ENCODE measurements around the gene PKD1. TPM values are rescaled to one million over a fixed set of nuclear protein-coding genes. Genes with fewer than 3 reads are reported as not detected.

Gene PKD1
- total and polyA plus RNA-seq, 2 of the 13 experiments (the other 11 are each of a cell fraction or from before 2014, with no cell fraction given) = 22.1 to 23.0 TPM

DNA sequence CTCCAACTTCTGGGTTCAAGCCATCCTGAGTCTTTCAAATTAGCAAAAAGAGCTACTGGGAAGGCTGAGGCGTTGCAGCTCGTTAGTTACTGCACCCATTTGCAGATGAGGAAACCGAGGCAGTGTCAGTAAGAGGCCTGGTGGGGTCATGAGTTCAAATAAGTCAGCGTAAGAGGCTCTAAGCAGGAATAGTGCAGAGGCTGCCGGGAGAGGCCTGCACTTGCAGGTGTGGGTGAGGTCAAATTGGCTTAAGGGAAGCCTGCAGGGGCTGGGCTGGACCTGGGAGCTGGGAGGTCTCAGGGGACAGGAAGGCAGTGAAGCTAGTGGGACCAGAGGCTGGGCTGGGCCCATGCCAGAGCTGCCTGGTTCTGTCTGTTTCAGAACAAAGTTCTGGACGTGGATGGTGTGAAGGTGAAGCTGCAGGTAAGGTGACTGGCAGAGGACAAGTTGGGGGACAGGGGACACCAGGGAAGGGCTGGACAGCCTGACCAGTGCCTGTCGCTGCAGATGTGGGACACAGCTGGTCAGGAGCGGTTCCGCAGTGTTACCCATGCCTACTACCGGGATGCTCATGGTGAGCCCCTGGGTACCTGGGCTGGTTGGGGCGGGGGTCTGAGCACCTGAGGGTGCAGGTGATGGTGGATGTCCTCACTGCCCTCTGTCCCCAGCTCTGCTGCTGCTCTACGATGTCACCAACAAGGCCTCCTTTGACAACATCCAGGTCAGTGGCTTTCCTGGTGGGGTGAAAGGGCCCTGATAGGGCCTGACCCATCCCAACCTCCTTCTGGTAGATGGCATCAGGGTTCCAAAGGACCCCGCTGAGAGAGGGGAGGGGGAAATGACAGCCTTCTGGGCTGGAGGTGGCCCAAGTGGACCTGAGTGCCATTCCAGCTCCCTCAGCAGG is 15.7 kb upstream of the PKD1 start (continued):
- TF ChIP-seq, protein P1, sequence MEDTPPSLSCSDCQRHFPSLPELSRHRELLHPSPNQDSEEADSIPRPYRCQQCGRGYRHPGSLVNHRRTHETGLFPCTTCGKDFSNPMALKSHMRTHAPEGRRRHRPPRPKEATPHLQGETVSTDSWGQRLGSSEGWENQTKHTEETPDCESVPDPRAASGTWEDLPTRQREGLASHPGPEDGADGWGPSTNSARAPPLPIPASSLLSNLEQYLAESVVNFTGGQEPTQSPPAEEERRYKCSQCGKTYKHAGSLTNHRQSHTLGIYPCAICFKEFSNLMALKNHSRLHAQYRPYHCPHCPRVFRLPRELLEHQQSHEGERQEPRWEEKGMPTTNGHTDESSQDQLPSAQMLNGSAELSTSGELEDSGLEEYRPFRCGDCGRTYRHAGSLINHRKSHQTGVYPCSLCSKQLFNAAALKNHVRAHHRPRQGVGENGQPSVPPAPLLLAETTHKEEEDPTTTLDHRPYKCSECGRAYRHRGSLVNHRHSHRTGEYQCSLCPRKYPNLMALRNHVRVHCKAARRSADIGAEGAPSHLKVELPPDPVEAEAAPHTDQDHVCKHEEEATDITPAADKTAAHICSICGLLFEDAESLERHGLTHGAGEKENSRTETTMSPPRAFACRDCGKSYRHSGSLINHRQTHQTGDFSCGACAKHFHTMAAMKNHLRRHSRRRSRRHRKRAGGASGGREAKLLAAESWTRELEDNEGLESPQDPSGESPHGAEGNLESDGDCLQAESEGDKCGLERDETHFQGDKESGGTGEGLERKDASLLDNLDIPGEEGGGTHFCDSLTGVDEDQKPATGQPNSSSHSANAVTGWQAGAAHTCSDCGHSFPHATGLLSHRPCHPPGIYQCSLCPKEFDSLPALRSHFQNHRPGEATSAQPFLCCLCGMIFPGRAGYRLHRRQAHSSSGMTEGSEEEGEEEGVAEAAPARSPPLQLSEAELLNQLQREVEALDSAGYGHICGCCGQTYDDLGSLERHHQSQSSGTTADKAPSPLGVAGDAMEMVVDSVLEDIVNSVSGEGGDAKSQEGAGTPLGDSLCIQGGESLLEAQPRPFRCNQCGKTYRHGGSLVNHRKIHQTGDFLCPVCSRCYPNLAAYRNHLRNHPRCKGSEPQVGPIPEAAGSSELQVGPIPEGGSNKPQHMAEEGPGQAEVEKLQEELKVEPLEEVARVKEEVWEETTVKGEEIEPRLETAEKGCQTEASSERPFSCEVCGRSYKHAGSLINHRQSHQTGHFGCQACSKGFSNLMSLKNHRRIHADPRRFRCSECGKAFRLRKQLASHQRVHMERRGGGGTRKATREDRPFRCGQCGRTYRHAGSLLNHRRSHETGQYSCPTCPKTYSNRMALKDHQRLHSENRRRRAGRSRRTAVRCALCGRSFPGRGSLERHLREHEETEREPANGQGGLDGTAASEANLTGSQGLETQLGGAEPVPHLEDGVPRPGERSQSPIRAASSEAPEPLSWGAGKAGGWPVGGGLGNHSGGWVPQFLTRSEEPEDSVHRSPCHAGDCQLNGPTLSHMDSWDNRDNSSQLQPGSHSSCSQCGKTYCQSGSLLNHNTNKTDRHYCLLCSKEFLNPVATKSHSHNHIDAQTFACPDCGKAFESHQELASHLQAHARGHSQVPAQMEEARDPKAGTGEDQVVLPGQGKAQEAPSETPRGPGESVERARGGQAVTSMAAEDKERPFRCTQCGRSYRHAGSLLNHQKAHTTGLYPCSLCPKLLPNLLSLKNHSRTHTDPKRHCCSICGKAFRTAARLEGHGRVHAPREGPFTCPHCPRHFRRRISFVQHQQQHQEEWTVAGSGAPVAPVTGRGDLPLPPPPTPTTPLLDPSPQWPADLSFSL (CRISPR knock-in tag; IDR thresholded peaks at IDR 0.05) = no peak
- TF ChIP-seq ZNF253 (CRISPR knock-in tag; IDR thresholded peaks at IDR 0.05; ENCODE audit: borderline replicate concordance) (no peak), IRF2 (CRISPR knock-in tag; IDR thresholded peaks at IDR 0.05) (no peak), KAT7 (CRISPR knock-in tag; IDR thresholded peaks at IDR 0.05; ENCODE audit: borderline replicate concordance) (no peak), HMG20B (CRISPR knock-in tag; conservative IDR thresholded peaks at IDR 0.05) (no peak), ZNF720 (CRISPR knock-in tag; IDR thresholded peaks at IDR 0.05) (no peak), NFKB2 (CRISPR knock-in tag; IDR thresholded peaks at IDR 0.05; ENCODE audit: borderline replicate concordance) (no peak), GATAD1 (CRISPR knock-in tag; IDR thresholded peaks at IDR 0.05) (no peak), SMARCC2 (IDR thresholded peaks at IDR 0.05) (no peak), ZNF296 (CRISPR knock-in tag; conservative IDR thresholded peaks at IDR 0.05) (no peak), ZNF530 (CRISPR knock-in tag; IDR thresholded peaks at IDR 0.05; ENCODE audit: low read depth) (no peak), KDM5A (IDR thresholded peaks at IDR 0.05; ENCODE audit: borderline replicate concordance, low read length) (no peak), SAFB2 (CRISPR knock-in tag; IDR thresholded peaks at IDR 0.05; ENCODE audit: borderline replicate concordance, low read depth) (no peak), BRCA1 (CRISPR knock-in tag; IDR thresholded peaks at IDR 0.05) (no peak), ZNF572 (CRISPR knock-in tag; IDR thresholded peaks at IDR 0.05) (no peak), HDAC2 (CRISPR knock-in tag; IDR thresholded peaks at IDR 0.05) (no peak), ATF1 (CRISPR knock-in tag; IDR thresholded peaks at IDR 0.05) (no peak), MED13 (CRISPR knock-in tag; IDR thresholded peaks at IDR 0.05) (peak; percentile 53; the same call in 1 of the 2 replicates), RELA (CRISPR knock-in tag; IDR thresholded peaks at IDR 0.05) (no peak), RCOR2 (CRISPR knock-in tag; IDR thresholded peaks at IDR 0.05) (no peak), NFE2L2 (IDR thresholded peaks at IDR 0.05; ENCODE audit: low read length) (no peak)
- TF ChIP-seq, protein P2, sequence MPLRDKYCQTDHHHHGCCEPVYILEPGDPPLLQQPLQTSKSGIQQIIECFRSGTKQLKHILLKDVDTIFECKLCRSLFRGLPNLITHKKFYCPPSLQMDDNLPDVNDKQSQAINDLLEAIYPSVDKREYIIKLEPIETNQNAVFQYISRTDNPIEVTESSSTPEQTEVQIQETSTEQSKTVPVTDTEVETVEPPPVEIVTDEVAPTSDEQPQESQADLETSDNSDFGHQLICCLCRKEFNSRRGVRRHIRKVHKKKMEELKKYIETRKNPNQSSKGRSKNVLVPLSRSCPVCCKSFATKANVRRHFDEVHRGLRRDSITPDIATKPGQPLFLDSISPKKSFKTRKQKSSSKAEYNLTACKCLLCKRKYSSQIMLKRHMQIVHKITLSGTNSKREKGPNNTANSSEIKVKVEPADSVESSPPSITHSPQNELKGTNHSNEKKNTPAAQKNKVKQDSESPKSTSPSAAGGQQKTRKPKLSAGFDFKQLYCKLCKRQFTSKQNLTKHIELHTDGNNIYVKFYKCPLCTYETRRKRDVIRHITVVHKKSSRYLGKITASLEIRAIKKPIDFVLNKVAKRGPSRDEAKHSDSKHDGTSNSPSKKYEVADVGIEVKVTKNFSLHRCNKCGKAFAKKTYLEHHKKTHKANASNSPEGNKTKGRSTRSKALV (CRISPR knock-in tag; IDR thresholded peaks at IDR 0.05) = no peak
- TF ChIP-seq, protein P3, sequence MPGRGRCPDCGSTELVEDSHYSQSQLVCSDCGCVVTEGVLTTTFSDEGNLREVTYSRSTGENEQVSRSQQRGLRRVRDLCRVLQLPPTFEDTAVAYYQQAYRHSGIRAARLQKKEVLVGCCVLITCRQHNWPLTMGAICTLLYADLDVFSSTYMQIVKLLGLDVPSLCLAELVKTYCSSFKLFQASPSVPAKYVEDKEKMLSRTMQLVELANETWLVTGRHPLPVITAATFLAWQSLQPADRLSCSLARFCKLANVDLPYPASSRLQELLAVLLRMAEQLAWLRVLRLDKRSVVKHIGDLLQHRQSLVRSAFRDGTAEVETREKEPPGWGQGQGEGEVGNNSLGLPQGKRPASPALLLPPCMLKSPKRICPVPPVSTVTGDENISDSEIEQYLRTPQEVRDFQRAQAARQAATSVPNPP (CRISPR knock-in tag; IDR thresholded peaks at IDR 0.05) = no peak; the same call in 1 of the 2 replicates
